IMR-90 (cell line): Measurements from ENCODE around the gene KCP. TPM values are rescaled to one million over a fixed set of nuclear protein-coding genes. Genes with fewer than 3 reads are reported as not detected.
A peak's percentile ranks its signal among the peaks of the same experiment; 100 is the strongest.

Source experiments
- ATAC-seq: fragments of 200-7000 bp; cut with Tn5 transposase; 2 replicates; pipeline ENCODE4 v1.9.1; 2020; ENCODE audit warnings: low read depth, mild to moderate bottlenecking, moderate library complexity
- BruUV-seq: library from RNA; stranded (reverse); fragments of 400-500 nt; replicated peaks from 2 replicates; lab custom pipeline; 2021; lab: Mats Ljungman, UMichigan
- CTCF ChIA-PET: fragments of 300-600 bp; formaldehyde crosslinking; extraction: SDS; loops from one replicate; lab custom pipeline; 2021; ENCODE audit warnings: antibody characterized with exemption; lab: Yijun Ruan, JAX
- POLR2A ChIA-PET: fragments of 300-600 bp; sonication (Branson Sonifier 250); formaldehyde crosslinking; loops from one replicate; lab custom pipeline; 2022; ENCODE audit warnings: antibody characterized with exemption; ENCODE audit not compliant: unreplicated experiment; lab: Charles Lee
- DNase-seq: peaks from one replicate; pipeline ENCODE4 v3.0.0; 2013
- H2AFZ ChIP-seq: replicated peaks from 2 replicates; pipeline ENCODE3; 2013; ENCODE audit warnings: low read length, mild to moderate bottlenecking; ENCODE audit not compliant: poor library complexity
- H2AK5ac ChIP-seq: 2 replicates; pipeline ENCODE4 v1.6.1; 2013; ENCODE audit warnings: low read depth, low read length, inconsistent platforms
- H2AK9ac ChIP-seq: replicated peaks from 2 replicates; pipeline ENCODE3; 2013; ENCODE audit warnings: mild to moderate bottlenecking, low read depth, low read length, moderate library complexity; ENCODE audit not compliant: poor library complexity
- H2BK120ac ChIP-seq: 2 replicates; pipeline ENCODE4 v1.6.1; 2013; ENCODE audit warnings: low read depth, low read length, inconsistent platforms
- H2BK15ac ChIP-seq: 3 replicates; pipeline ENCODE4 v1.6.1; 2013; ENCODE audit warnings: low read depth, low read length, inconsistent platforms
- H2BK20ac ChIP-seq: 2 replicates; pipeline ENCODE4 v1.6.1; 2013; ENCODE audit warnings: low read depth, mild to moderate bottlenecking, inconsistent platforms, low read length, moderate library complexity
- H2BK5ac ChIP-seq: 2 replicates; pipeline ENCODE4 v1.6.1; 2013; ENCODE audit warnings: mild to moderate bottlenecking, low read depth, low read length, inconsistent platforms; ENCODE audit not compliant: poor library complexity, severe bottlenecking
- H3K14ac ChIP-seq: replicated peaks from 2 replicates; pipeline ENCODE4 v1.6.1; 2013; ENCODE audit warnings: low read depth, low read length, inconsistent platforms
- H3K18ac ChIP-seq: 2 replicates; pipeline ENCODE4 v1.6.1; 2013; ENCODE audit warnings: low read depth, low read length, control low read depth
- H3K23ac ChIP-seq: 2 replicates; pipeline ENCODE4 v1.6.1; 2013; ENCODE audit warnings: low read depth, low read length, inconsistent platforms
- H3K27ac ChIP-seq: 2 replicates; pipeline ENCODE4 v1.5.1; 2013; ENCODE audit warnings: mild to moderate bottlenecking, control low read depth, low read length; ENCODE audit not compliant: insufficient read depth
- H3K27me3 ChIP-seq: 2 replicates; pipeline ENCODE4 v1.6.1; 2013; ENCODE audit warnings: low read length; ENCODE audit not compliant: control insufficient read depth, insufficient read depth
- H3K36me3 ChIP-seq: 2 replicates; pipeline ENCODE4 v1.6.1; 2013; ENCODE audit warnings: low read length, mixed read lengths; ENCODE audit not compliant: control insufficient read depth, insufficient read depth
- H3K4ac ChIP-seq: 2 replicates; pipeline ENCODE4 v1.6.1; 2013; ENCODE audit warnings: low read depth, low read length, inconsistent platforms
- H3K4me1 ChIP-seq: 2 replicates; pipeline ENCODE4 v1.6.1; 2013; ENCODE audit warnings: low read length, mixed read lengths; ENCODE audit not compliant: control insufficient read depth, insufficient read depth
- H3K4me2 ChIP-seq: 2 replicates; pipeline ENCODE4 v1.6.1; 2013; ENCODE audit warnings: low read depth, mild to moderate bottlenecking, control low read depth, low read length, moderate library complexity
- H3K4me3 ChIP-seq: 2 replicates; pipeline ENCODE4 v1.5.1; 2013; ENCODE audit warnings: low read depth, mild to moderate bottlenecking, control low read depth, low read length, moderate library complexity; ENCODE audit not compliant: insufficient read depth
- H3K56ac ChIP-seq: 2 replicates; pipeline ENCODE4 v1.6.1; 2013; ENCODE audit warnings: low read length, inconsistent platforms; ENCODE audit not compliant: insufficient read depth; ENCODE audit errors: extremely low read depth
- H3K79me1 ChIP-seq, 2 experiments: 2 replicates each; pipeline ENCODE4 v1.6.1; 2013; ENCODE audit warnings: low read length in 2 of 2, inconsistent platforms in 1 of 2, low read depth in 1 of 2
- H3K9ac ChIP-seq: 2 replicates; pipeline ENCODE4 v1.6.1; 2013; ENCODE audit warnings: low read depth, low read length, control low read depth
- H3K9me1 ChIP-seq: 2 replicates; pipeline ENCODE4 v1.6.1; 2013; ENCODE audit warnings: low read length, inconsistent platforms; ENCODE audit not compliant: insufficient read depth
- H3K9me3 ChIP-seq: 2 replicates; pipeline ENCODE4 v1.6.1; 2013; ENCODE audit warnings: low read length; ENCODE audit not compliant: control insufficient read depth, insufficient read depth
- H4K20me1 ChIP-seq: 2 replicates; pipeline ENCODE4 v1.6.1; 2013; ENCODE audit warnings: low read length, inconsistent platforms; ENCODE audit not compliant: insufficient read depth
- H4K5ac ChIP-seq: 2 replicates; pipeline ENCODE4 v1.6.1; 2013; ENCODE audit warnings: mild to moderate bottlenecking, low read depth, low read length, control low read depth
- H4K8ac ChIP-seq, 2 experiments: 2 replicates each; pipeline ENCODE4 v1.6.1; 2013; ENCODE audit warnings: low read depth in 2 of 2, low read length in 2 of 2, control low read depth in 1 of 2, inconsistent platforms in 1 of 2
- H4K91ac ChIP-seq: 2 replicates; pipeline ENCODE4 v1.6.1; 2013; ENCODE audit warnings: low read depth, low read length, inconsistent platforms; ENCODE audit not compliant: insufficient read depth
- CHD1 ChIP-seq: IDR thresholded peaks from 2 replicates; pipeline ENCODE4 v1.6.1; 2012; ENCODE audit warnings: low read depth, low read length, improper control_type of control experiment
- MAFK ChIP-seq: IDR thresholded peaks from 2 replicates; pipeline ENCODE4 v1.6.1; 2012; ENCODE audit warnings: low read depth, low read length, improper control_type of control experiment
- MAZ ChIP-seq: IDR thresholded peaks from 2 replicates; pipeline ENCODE4 v1.6.1; 2012; ENCODE audit warnings: low read depth, mild to moderate bottlenecking, low read length, improper control_type of control experiment, moderate library complexity, borderline replicate concordance
- RFX5 ChIP-seq: IDR thresholded peaks from 2 replicates; pipeline ENCODE4 v1.8.0; 2012; ENCODE audit warnings: low read depth, mild to moderate bottlenecking, low read length, moderate library complexity
- SMC3 ChIP-seq: fragments of 150-350 bp; IDR thresholded peaks from 2 replicates; pipeline ENCODE4 v1.6.1; 2016; ENCODE audit warnings: low read depth, mild to moderate bottlenecking, antibody characterized with exemption, low read length, moderate library complexity
- WGBS, 2 experiments: methylation state at CpG; one replicate each; pipeline versions ENCODE4 v1.1.5 to v1.1.7; 2013; ENCODE audit warnings: missing lambda C conversion rate in 2 of 2; ENCODE audit not compliant: insufficient read length in 1 of 2; ENCODE audit errors: extremely low coverage in 2 of 2; 5-methylcytosine and 5-hydroxymethylcytosine counted together
- dilution Hi-C: fragments of 300-500 bp; cut with HindIII; formaldehyde crosslinking; loops from one replicate; pipeline ENCODE4 v1.14.3; 2018; ENCODE audit warnings: low sequenced_read_pairs; ENCODE audit not compliant: unreplicated experiment
- in situ Hi-C: fragments of 300-500 bp; cut with MboI; formaldehyde crosslinking; loops from 3 replicates; pipeline ENCODE4 v1.14.3; 2019; ENCODE audit warnings: low sequenced_read_pairs, inconsistent platforms, mixed read lengths
- intact Hi-C: fragments of 100-400 bp; cut with micrococcal nuclease; formaldehyde crosslinking; loops from 2 replicates; pipeline ENCODE4 v1.10.0; 2022
- polyA plus RNA-seq, 3 experiments: library from polyadenylated mRNA; depleted of rRNA; stranded (reverse); fragments of >200 nt; gene quantifications; 2 replicates each; pipeline ENCODE4 v1.2.3, GENCODE V29; 2012; ENCODE audit warnings: low replicate concordance in 1 of 3
- total RNA-seq: library from RNA; depleted of rRNA; stranded (reverse); fragments of >200 nt; gene quantifications from 2 replicates; pipeline ENCODE4 v1.2.3, GENCODE V29; 2012

Gene KCP
- total and polyA plus RNA-seq, 2 of the 4 experiments (the other 2 are of a cell fraction): 0.03 TPM; not detected in 1

DNA sequence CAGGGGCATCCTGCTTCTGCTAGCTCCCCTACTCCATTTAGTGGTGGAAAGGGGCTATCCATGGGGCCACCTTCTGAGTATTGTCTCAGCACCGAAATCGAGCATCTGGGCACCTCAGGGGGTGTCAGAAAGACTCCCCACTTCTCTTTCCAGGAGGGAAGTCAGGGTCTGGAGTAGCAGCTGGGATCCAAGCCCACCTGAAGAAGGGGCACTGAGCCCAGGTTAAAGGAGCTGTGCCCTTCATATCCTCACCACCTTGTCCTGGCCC is 77.7 kb downstream of the KCP start:
- ChIA-PET POLR2A (interaction anchor here (0.9 to 1.9 kb wide), 4 partner anchors 77 to 356 kb away, joined by 3 to 12 read pairs (median 3); partner anchors contain the start of genes CALU and SMO), CTCF (interaction anchor here (0.9 kb wide), 1 partner anchor 224 kb away, joined by 3 read pairs; no protein-coding TSS in a partner anchor)
- Histone ChIP-seq H4K8ac (peak overlapping the region; percentile 49 to 62; a peak in 2 of 4 replicates), H2BK15ac (no peak overlapping the region), H3K14ac (peak overlapping the region; percentile 72), H4K5ac (peak overlapping the region; percentile 74), H3K9ac (peak overlapping the region; percentile 87), H3K56ac (peak overlapping the region; percentile 81; the same call in 1 of the 2 replicates), H3K27ac (peak overlapping the region; percentile 95), H3K9me3 (no peaks in the 10 kb centered on the region), H3K23ac (peak overlapping the region; percentile 55), H2AK9ac (peak overlapping the region; percentile 88), H3K79me1 (peaks cover 5 to 62% of the 10 kb centered on the region in 2 experiments; a peak in 3 of 4 replicates), H2BK20ac (no peak overlapping the region), H3K4me1 (peaks cover 35% of the 10 kb centered on the region), H4K20me1 (peaks cover 85% of the 10 kb centered on the region), H3K18ac (peak overlapping the region; percentile 77), H2AFZ (peak overlapping the region; percentile 24), H3K9me1 (peaks cover 5% of the 10 kb centered on the region; the same call in 1 of the 2 replicates), H3K4ac (peak overlapping the region; percentile 59), H3K36me3 (peaks cover 29% of the 10 kb centered on the region), H2BK5ac (peak overlapping the region; percentile 90), H2AK5ac (peak overlapping the region; percentile 24), H3K4me2 (peak overlapping the region; percentile 95), H3K27me3 (no peaks in the 10 kb centered on the region), H3K4me3 (peak overlapping the region; percentile 99), H4K91ac (peak overlapping the region; percentile 76), H2BK120ac (peak overlapping the region; percentile 66; the same call in 1 of the 2 replicates)
- no CpG with 5 or more reads among the region's 2 CpGs for WGBS, 2 experiments
- dilution Hi-C loops: no loop called here
- ATAC-seq (no peak), DNase-seq (no peak)
- TF ChIP-seq MAFK (no peak), MAZ (no peak), CHD1 (no peak), RFX5 (no peak), SMC3 (no peak)
- BruUV-seq: no TSS peak
- intact Hi-C loops: loop anchor here (5.0 kb wide), 1 partner anchor 91 kb away; no protein-coding TSS in a partner anchor
- in situ Hi-C loops: no loop called here
